Globus pallidus (tissue), 1 donor: ENCODE results near the gene TET3.

Source experiments
- DNase-seq: peaks from one replicate; pipeline ENCODE4 v3.0.0-alpha.2; 2015; ENCODE audit warnings: low spot score

Gene TET3

DNA sequence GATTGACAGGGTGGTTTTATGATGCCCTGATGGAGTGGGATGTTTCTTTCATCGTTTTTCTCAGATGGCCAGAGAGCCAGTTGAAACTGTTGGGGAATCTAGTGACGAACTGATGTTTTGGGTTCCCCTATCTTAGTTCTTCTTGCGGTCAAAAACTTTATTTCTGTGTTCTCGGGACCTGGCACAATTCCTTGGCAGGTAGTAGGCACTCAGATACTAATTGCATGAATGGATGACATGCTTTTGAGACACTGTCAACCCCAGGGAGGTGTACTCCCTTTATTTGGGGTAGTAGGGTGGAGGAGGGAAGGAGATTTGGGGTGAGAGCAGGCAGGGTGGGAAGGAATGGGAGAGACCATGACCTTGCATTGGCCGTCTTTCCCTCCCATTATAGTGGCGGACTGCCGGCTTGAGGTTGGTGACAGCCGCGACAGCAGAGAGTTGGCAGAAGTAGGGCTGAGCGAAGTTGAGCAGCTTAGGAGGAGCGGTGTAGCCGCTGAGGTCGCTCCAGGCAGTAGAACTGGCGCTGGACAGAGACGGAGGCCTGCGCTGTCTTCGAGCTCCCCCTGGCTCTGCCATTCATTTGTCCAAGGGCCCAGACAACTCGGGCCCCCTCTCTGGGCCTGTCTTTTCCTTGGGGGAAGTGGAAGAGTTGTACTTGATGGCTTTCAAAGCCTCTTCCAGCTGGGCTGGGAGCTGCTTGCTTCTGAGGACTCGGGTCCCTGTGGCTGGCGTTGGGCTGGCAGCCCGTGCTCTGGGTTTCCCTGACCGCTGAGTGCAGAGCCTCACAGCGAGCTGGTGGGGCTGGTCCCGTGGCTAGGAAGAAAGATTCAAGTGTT lies 2.6 kb downstream of the TET3 start:
- no peak for DNase-seq

DNA sequence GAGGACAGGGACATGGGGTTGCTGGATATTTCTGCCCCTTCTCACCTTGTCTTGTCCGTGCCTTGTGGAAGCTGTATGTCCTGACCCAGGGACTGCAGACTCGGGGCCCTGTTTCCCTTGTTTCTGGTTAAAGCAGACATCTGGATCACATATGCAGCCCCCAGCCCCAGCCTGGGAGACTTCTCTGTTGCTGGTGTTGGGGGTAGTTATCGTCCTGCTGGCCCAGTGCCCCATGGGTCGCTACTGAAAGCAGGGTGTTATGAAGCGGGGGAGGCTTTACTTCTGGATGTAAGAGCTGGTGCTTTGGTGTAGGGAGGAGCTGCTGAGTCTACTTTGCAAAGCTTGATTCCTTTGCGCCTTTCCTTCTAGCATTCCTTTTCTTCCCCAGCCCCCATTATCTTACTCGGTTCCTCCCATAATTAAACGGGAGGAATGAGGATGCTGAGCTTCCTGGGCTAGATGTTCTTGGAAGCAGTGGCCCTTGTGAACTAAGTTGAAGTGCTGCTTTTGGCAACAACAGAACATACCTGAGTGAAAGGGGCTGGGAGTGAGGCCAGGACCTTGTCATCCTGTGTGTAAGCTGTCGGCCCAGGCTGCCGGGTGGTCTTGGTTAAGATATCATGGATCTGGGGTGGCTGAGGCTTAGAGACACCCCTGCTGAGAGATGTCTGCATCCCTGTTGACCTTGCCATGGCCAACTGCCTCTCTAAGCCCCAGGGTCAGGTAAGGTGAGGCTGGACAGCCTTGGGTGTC lies 3.4 kb downstream of the TET3 start:
- no peak for DNase-seq

GRCh38 chr2:73989972-73990371 lies 5.3 kb downstream of the TET3 start:
- no peak for DNase-seq

DNA sequence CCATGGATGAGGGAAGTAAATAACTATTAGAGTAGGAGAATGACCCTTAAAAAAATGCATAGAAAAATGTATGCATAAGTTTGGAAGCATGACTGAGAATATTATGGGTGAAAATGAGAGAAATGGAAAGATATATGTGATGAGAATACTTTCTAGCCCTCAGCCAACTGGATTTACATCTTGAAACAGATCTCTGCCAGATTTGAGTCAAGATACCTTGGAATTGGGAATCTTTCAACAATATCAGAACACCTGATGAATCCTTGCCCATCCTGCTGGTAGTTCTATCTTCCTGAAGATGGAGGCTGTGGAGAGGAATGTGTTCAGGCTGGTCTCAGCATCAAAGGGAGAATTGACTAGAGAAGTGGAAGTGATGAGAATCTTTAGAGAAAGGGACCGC lies 5.8 kb downstream of the TET3 start:
- no peak for DNase-seq

DNA sequence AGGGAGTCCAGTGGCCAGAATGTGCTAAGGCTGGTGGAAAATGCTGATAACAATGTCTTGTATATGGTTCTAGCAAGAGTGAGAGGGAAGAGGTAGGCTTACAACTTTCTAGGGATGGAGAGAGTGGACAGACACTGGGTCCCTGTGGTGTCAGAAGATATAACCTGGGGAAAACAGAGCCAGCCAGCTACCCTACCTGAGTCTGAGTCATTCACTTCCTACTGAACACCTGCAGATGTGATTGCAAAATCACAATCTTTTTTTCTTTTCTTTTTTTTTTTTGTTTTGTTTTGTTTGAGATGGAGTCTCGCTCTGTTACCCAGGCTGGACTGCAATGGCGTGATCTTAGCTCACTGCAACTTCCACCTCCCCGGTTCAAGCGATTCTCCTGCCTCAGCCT lies 7.3 kb downstream of the TET3 start:
- DNase-seq: no peak

- no peak for DNase-seq
Measured at GRCh38 chr2:73993376-73993775, 8.7 kb downstream of the TET3 start.

DNA sequence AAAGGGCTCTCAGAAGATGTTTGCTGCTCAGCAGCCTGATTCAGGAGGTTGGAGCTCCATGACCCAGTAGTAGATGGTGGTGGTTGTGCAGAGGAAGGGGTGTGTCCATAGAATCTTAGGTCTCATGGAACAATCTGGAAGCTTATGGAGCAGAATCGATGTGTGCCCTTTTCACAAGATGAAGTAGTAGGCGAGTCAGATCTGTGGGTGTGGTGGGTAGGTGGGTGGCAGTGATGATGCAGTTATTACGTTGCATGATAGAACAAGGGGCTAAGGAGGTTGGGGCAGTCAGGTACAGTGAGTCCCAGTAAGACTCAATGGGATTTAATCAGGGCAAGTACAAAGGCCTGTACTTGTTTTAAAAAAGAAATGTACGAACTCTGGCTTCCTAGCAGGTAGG lies 9.1 kb downstream of the TET3 start:
- DNase-seq: no peak

GRCh38 chr2:73994178-73994831 lies 9.6 kb downstream of the TET3 start:
- DNase-seq: no peak

DNA sequence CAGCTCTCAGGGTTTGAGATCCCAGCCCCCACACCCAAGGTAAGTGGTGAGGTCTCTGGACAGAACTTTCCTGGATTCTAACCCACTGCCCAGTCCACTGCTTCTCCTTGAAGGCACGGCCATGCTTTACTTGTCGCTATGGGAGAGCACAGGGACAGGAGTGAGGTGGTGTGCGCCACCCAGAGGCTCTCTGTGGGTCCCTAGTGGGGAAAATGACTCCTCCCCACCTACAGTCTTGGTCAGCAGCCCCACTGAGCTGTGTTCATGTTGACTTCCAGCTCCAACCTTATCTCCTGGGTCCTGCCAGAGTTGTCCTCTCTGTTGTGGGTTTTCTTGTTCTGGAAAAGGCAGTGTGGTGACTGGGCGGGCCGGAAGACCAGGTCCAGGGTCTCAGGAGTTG lies 11.1 kb downstream of the TET3 start:
- no peak for DNase-seq

DNA sequence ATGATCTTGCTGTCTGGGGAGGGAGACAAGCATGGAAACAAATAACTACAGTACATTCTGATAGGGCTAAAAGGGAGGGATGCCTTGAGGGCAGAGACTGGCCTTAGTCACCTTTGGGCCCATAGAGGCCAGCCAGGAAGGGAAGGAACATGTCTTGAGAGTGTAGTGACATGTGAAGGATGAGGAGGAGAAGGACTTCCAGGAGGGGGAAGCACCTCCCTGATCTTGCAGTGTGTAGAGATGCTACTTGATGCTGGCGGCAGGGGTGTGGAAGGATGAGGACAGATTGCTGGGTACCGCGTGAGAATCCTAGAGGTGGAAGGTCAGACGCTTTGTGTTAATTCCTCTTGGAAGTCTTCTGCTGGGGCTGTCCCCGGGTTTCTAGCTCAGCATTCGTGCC lies 13.1 kb downstream of the TET3 start:
- DNase-seq: no peak

- DNase-seq: no peak
Measured at GRCh38 chr2:73998451-73998850, 13.7 kb downstream of the TET3 start.

GRCh38 chr2:73998933-73999332 lies 14.2 kb downstream of the TET3 start:
- no peak for DNase-seq

GRCh38 chr2:73999881-74000597 lies 15.3 kb downstream of the TET3 start:
- no peak for DNase-seq

GRCh38 chr2:74000666-74001065 lies 16.0 kb downstream of the TET3 start:
- no peak for DNase-seq

- no peak for DNase-seq
Measured at GRCh38 chr2:74001121-74001520, 16.4 kb downstream of the TET3 start.

- no peak for DNase-seq
Measured at GRCh38 chr2:74001781-74002504, 17.2 kb downstream of the TET3 start.

- peak; percentile 92 for DNase-seq
Measured at GRCh38 chr2:74002505-74003421, 18.1 kb downstream of the TET3 start.

GRCh38 chr2:74003494-74004211 lies 18.9 kb downstream of the TET3 start:
- no peak for DNase-seq

- no peak for DNase-seq
Measured at GRCh38 chr2:74004212-74005182, 19.8 kb downstream of the TET3 start.
